Umbilical cord (tissue), 2 donors: ENCODE measurements around the gene CBX5. TPM values are rescaled to one million over a fixed set of nuclear protein-coding genes. Genes with fewer than 3 reads are reported as not detected.
"Not testable (repeated sequence)": the region's sequence is repeated elsewhere in the genome, so short reads cannot be mapped to it uniquely, and the experiment has no call there.

Source experiments
- DNase-seq: peaks from one replicate; pipeline ENCODE4 v3.0.0-alpha.2; 2015; ENCODE audit warnings: low spot score
- total RNA-seq: library from RNA; depleted of rRNA; stranded (reverse); fragments of >200 nt; gene quantifications from one replicate; pipeline ENCODE4 v1.2.3, GENCODE V29; 2014; ENCODE audit warnings: low replicate concordance; ENCODE audit not compliant: insufficient read depth

CBX5 gene
- 34.4 TPM for total RNA-seq

GRCh38 chr12:54279632-54280467, at the start of gene CBX5:
CBX5 (minus strand) TSS chr12:54280122; CDS start chr12:54257650, 22,472 bp downstream.
- peak; percentile 100 for DNase-seq

- DNase-seq = peak; percentile 40
Observed at GRCh38 chr12:54328595-54329337, 48.8 kb upstream of the CBX5 start.

GRCh38 chr12:54325442-54326109, 45.7 kb upstream of the CBX5 start:
- DNase-seq = not testable (repeated sequence)

GRCh38 chr12:54324617-54325441, 44.9 kb upstream of the CBX5 start, which contains the start of gene COPZ1:
COPZ1 (plus strand) TSS chr12:54325131; CDS start chr12:54325164, 33 bp downstream.
- peak; percentile 100 for DNase-seq

- no peak for DNase-seq
Observed at GRCh38 chr12:54321363-54321762, 41.4 kb upstream of the CBX5 start.

- DNase-seq = not testable (repeated sequence)
Observed at GRCh38 chr12:54312309-54312708, 32.4 kb upstream of the CBX5 start.

- no peak for DNase-seq
Observed at GRCh38 chr12:54311051-54311450, 31.1 kb upstream of the CBX5 start.

- peak; percentile 50 for DNase-seq
Observed at GRCh38 chr12:54306925-54307741, 27.2 kb upstream of the CBX5 start.

GRCh38 chr12:54304187-54304810, 24.4 kb upstream of the CBX5 start:
- peak; percentile 38 for DNase-seq

- no peak for DNase-seq
Observed at GRCh38 chr12:54303640-54304039, 23.7 kb upstream of the CBX5 start.

GRCh38 chr12:54301428-54302048, 21.6 kb upstream of the CBX5 start:
- DNase-seq = no peak

- peak; percentile 73 for DNase-seq
Observed at GRCh38 chr12:54300732-54301427, 21.0 kb upstream of the CBX5 start, which contains the start of gene NFE2. NFE2 (minus strand) TSS chr12:54301015; CDS start chr12:54295248, 5,767 bp downstream.

GRCh38 chr12:54300225-54300731, 20.4 kb upstream of the CBX5 start:
- DNase-seq = no peak

GRCh38 chr12:54299515-54300224, 19.7 kb upstream of the CBX5 start:
- no peak for DNase-seq

- no peak for DNase-seq
Observed at GRCh38 chr12:54298904-54299303, 19.0 kb upstream of the CBX5 start.

- DNase-seq = no peak
Observed at GRCh38 chr12:54296393-54297099, 16.6 kb upstream of the CBX5 start.
